ENCODE data around the gene ELP2. TPM values are rescaled to one million over a fixed set of nuclear protein-coding genes. Genes with fewer than 3 reads are reported as not detected.
A peak's percentile ranks its signal among the peaks of the same experiment; 100 is the strongest.
"Not testable (repeated sequence)": the region's sequence is repeated elsewhere in the genome, so short reads cannot be mapped to it uniquely, and the experiment has no call there.

ELP2 gene
- total RNA-seq = 10 to 100 TPM; 78.3 to 95.8 TPM

GRCh38 chr18:36129300-36130038 lies at the start of gene ELP2, which contains the start of gene SLC39A6:
Gene ELP2, plus strand, starts transcription at chr18:36129899. Its CDS starts 35 bp downstream, at chr18:36129934.
Gene SLC39A6, minus strand, starts transcription at chr18:36129340. Its CDS starts 2,333 bp downstream, at chr18:36127007.
- Mint-ChIP-seq H3K4me3 (peak within 1 kb of the TSS; percentile 90), H3K4me1 (peaks cover 49% of the 10 kb centered on the region), H3K9me3 (no peaks in the 10 kb centered on the region), H3K27me3 (no peaks in the 10 kb centered on the region), H3K27ac (peak within 1 kb of the TSS; percentile 94), H3K36me3 (ENCODE audit: low read depth) (peaks cover 63% of the 10 kb centered on the region)
- ATAC-seq (replicated peaks) = peak; percentile 93

- H3K4me1 Mint-ChIP-seq; H3K36me3 Mint-ChIP-seq (ENCODE audit: low read depth); H3K27ac Mint-ChIP-seq; H3K9me3 Mint-ChIP-seq; H3K27me3 Mint-ChIP-seq; ATAC-seq (replicated peaks); H3K4me3 Mint-ChIP-seq: not testable (repeated sequence)
Observed at GRCh38 chr18:36081118-36081517, 48.6 kb upstream of the ELP2 start.

- H3K4me1 Mint-ChIP-seq = no peaks in the 10 kb centered on the region
- H3K27me3 Mint-ChIP-seq = no peaks in the 10 kb centered on the region
- ATAC-seq (replicated peaks) = peak; percentile 39
- no peak overlapping the region for H3K27ac Mint-ChIP-seq
- H3K9me3 Mint-ChIP-seq = peaks cover 7% of the 10 kb centered on the region
- no peaks in the 10 kb centered on the region for H3K36me3 Mint-ChIP-seq (ENCODE audit: low read depth)
- H3K4me3 Mint-ChIP-seq = no peak overlapping the region
Observed at GRCh38 chr18:36083729-36084128, 46.0 kb upstream of the ELP2 start.

GRCh38 chr18:36085195-36085594 lies 44.5 kb upstream of the ELP2 start:
- Mint-ChIP-seq H3K36me3 (ENCODE audit: low read depth) (no peaks in the 10 kb centered on the region), H3K9me3 (peaks cover 7% of the 10 kb centered on the region), H3K4me1 (no peaks in the 10 kb centered on the region), H3K27me3 (no peaks in the 10 kb centered on the region), H3K27ac (no peak overlapping the region), H3K4me3 (no peak overlapping the region)
- ATAC-seq (replicated peaks) = no peak

- no peak for ATAC-seq (replicated peaks)
- Mint-ChIP-seq H3K27ac (no peak overlapping the region), H3K4me3 (no peak overlapping the region), H3K9me3 (peaks cover 3% of the 10 kb centered on the region), H3K27me3 (no peaks in the 10 kb centered on the region), H3K4me1 (no peaks in the 10 kb centered on the region), H3K36me3 (ENCODE audit: low read depth) (no peaks in the 10 kb centered on the region)
Observed at GRCh38 chr18:36086186-36086585, 43.5 kb upstream of the ELP2 start.

GRCh38 chr18:36088256-36088655 lies 41.4 kb upstream of the ELP2 start:
- Mint-ChIP-seq H3K4me3 (no peak overlapping the region), H3K4me1 (no peaks in the 10 kb centered on the region), H3K36me3 (ENCODE audit: low read depth) (no peaks in the 10 kb centered on the region), H3K27me3 (no peaks in the 10 kb centered on the region), H3K27ac (no peak overlapping the region), H3K9me3 (no peaks in the 10 kb centered on the region)
- ATAC-seq (replicated peaks) = no peak

GRCh38 chr18:36089001-36089400 lies 40.7 kb upstream of the ELP2 start:
- ATAC-seq (replicated peaks) = no peak
- Mint-ChIP-seq H3K27ac (no peak overlapping the region), H3K9me3 (no peaks in the 10 kb centered on the region), H3K27me3 (no peaks in the 10 kb centered on the region), H3K36me3 (ENCODE audit: low read depth) (no peaks in the 10 kb centered on the region), H3K4me1 (no peaks in the 10 kb centered on the region), H3K4me3 (no peak overlapping the region)

- H3K27me3 Mint-ChIP-seq; H3K9me3 Mint-ChIP-seq; ATAC-seq (replicated peaks); H3K4me3 Mint-ChIP-seq; H3K36me3 Mint-ChIP-seq (ENCODE audit: low read depth); H3K4me1 Mint-ChIP-seq: not testable (repeated sequence)
- peak overlapping the region; percentile 8 for H3K27ac Mint-ChIP-seq
Observed at GRCh38 chr18:36092116-36092515, 37.6 kb upstream of the ELP2 start.

GRCh38 chr18:36094431-36094830 lies 35.3 kb upstream of the ELP2 start:
- Mint-ChIP-seq H3K4me3 (no peak overlapping the region), H3K36me3 (ENCODE audit: low read depth) (no peaks in the 10 kb centered on the region), H3K27me3 (peaks cover 4% of the 10 kb centered on the region), H3K9me3 (no peaks in the 10 kb centered on the region), H3K4me1 (no peaks in the 10 kb centered on the region), H3K27ac (no peak overlapping the region)
- ATAC-seq (replicated peaks) = no peak

GRCh38 chr18:36095936-36096519 lies 33.7 kb upstream of the ELP2 start:
- Mint-ChIP-seq H3K27me3 (peaks cover 4% of the 10 kb centered on the region), H3K36me3 (ENCODE audit: low read depth) (no peaks in the 10 kb centered on the region), H3K9me3 (no peaks in the 10 kb centered on the region), H3K4me1 (no peaks in the 10 kb centered on the region), H3K27ac (no peak overlapping the region), H3K4me3 (no peak overlapping the region)
- ATAC-seq (replicated peaks) = peak; percentile 58

GRCh38 chr18:36096955-36097354 lies 32.7 kb upstream of the ELP2 start:
- no peak overlapping the region for H3K4me3 Mint-ChIP-seq
- no peaks in the 10 kb centered on the region for H3K4me1 Mint-ChIP-seq
- peaks cover 4% of the 10 kb centered on the region for H3K27me3 Mint-ChIP-seq
- no peaks in the 10 kb centered on the region for H3K9me3 Mint-ChIP-seq
- no peak for ATAC-seq (replicated peaks)
- no peak overlapping the region for H3K27ac Mint-ChIP-seq
- no peaks in the 10 kb centered on the region for H3K36me3 Mint-ChIP-seq (ENCODE audit: low read depth)

GRCh38 chr18:36099311-36099710 lies 30.4 kb upstream of the ELP2 start:
- no peak overlapping the region for H3K4me3 Mint-ChIP-seq
- no peaks in the 10 kb centered on the region for H3K4me1 Mint-ChIP-seq
- no peak overlapping the region for H3K27ac Mint-ChIP-seq
- H3K27me3 Mint-ChIP-seq = peaks cover 4% of the 10 kb centered on the region
- no peaks in the 10 kb centered on the region for H3K9me3 Mint-ChIP-seq
- no peaks in the 10 kb centered on the region for H3K36me3 Mint-ChIP-seq (ENCODE audit: low read depth)
- ATAC-seq (replicated peaks) = no peak

GRCh38 chr18:36101943-36102342 lies 27.8 kb upstream of the ELP2 start:
- ATAC-seq (replicated peaks) = no peak
- Mint-ChIP-seq H3K4me1 (no peaks in the 10 kb centered on the region), H3K4me3 (no peak overlapping the region)

GRCh38 chr18:36104749-36105148 lies 24.9 kb upstream of the ELP2 start:
- H3K27ac Mint-ChIP-seq = no peak overlapping the region
- H3K9me3 Mint-ChIP-seq = no peaks in the 10 kb centered on the region
- peaks cover 20% of the 10 kb centered on the region for H3K36me3 Mint-ChIP-seq (ENCODE audit: low read depth)
- H3K4me3 Mint-ChIP-seq = no peak overlapping the region
- no peaks in the 10 kb centered on the region for H3K27me3 Mint-ChIP-seq
- ATAC-seq (replicated peaks) = no peak
- H3K4me1 Mint-ChIP-seq = no peaks in the 10 kb centered on the region

More at GRCh38 chr18:36101943-36102342, 27.8 kb upstream of the ELP2 start:
- Mint-ChIP-seq H3K36me3 (ENCODE audit: low read depth) (no peaks in the 10 kb centered on the region), H3K27ac (no peak overlapping the region), H3K27me3 (no peaks in the 10 kb centered on the region), H3K9me3 (no peaks in the 10 kb centered on the region)

GRCh38 chr18:36107477-36107876 lies 22.2 kb upstream of the ELP2 start:
- Mint-ChIP-seq H3K9me3 (no peaks in the 10 kb centered on the region), H3K36me3 (ENCODE audit: low read depth) (peaks cover 47% of the 10 kb centered on the region), H3K27me3 (no peaks in the 10 kb centered on the region), H3K27ac (no peak overlapping the region), H3K4me1 (no peaks in the 10 kb centered on the region), H3K4me3 (no peak overlapping the region)
- no peak for ATAC-seq (replicated peaks)
